Central memory CD8-positive, alpha-beta T cell (primary cell): Measurements from ENCODE around the gene DHTKD1.
"Not testable (repeated sequence)": the region's sequence is repeated elsewhere in the genome, so short reads cannot be mapped to it uniquely, and the experiment has no call there.

ENCODE experiments used
- ATAC-seq: fragments of 150-1000 bp; cut with Tn5 transposase; replicated peaks from 2 replicates; pipeline ENCODE4 v1.10.0; 2022; ENCODE audit warnings: mild to moderate bottlenecking, moderate FRiP score, moderate number of reproducible peaks; ENCODE audit not compliant: poor library complexity, severe bottlenecking; ENCODE audit errors: extremely low read depth
- DNase-seq, 2 donors: peaks; one replicate each; pipeline ENCODE4 v3.0.0; 2021; ENCODE audit warnings: low spot score in 2 of 2
- H3K27ac Mint-ChIP-seq: one replicate; pipeline ENCODE4 v1.8.0; 2022; ENCODE audit warnings: low read depth, mild to moderate bottlenecking, moderate library complexity, mixed read lengths
- H3K27me3 Mint-ChIP-seq: one replicate; pipeline ENCODE4 v1.8.0; 2022; ENCODE audit warnings: mixed read lengths
- H3K36me3 Mint-ChIP-seq: one replicate; pipeline ENCODE4 v1.8.0; 2022; ENCODE audit warnings: mild to moderate bottlenecking, moderate library complexity, mixed read lengths; ENCODE audit not compliant: insufficient read depth
- H3K4me1 Mint-ChIP-seq: one replicate; pipeline ENCODE4 v1.8.0; 2022; ENCODE audit warnings: mixed read lengths
- H3K4me3 Mint-ChIP-seq: one replicate; pipeline ENCODE4 v1.8.0; 2022; ENCODE audit warnings: mild to moderate bottlenecking, moderate library complexity, mixed read lengths
- H3K9me3 Mint-ChIP-seq: one replicate; pipeline ENCODE4 v1.8.0; 2022; ENCODE audit warnings: mixed read lengths

The DHTKD1 gene

GRCh38 chr10:12042797-12043651 is 25.7 kb upstream of the DHTKD1 start, which contains the start of gene UPF2:
TSS of gene UPF2 (minus strand) at chr10:12042809. CDS start at chr10:12035423, 7,386 bp downstream.
- Mint-ChIP-seq H3K4me1 (peaks cover 29% of the 10 kb centered on the region), H3K36me3 (peaks cover 16% of the 10 kb centered on the region), H3K27ac (peak within 1 kb of the TSS; percentile 98), H3K9me3 (no peaks in the 10 kb centered on the region), H3K27me3 (no peaks in the 10 kb centered on the region), H3K4me3 (peak within 1 kb of the TSS; percentile 99)
- ATAC-seq (peak; percentile 85), DNase-seq (peak; percentile 91 to 94)

- Mint-ChIP-seq H3K4me3 (no peak overlapping the region), H3K27me3 (no peaks in the 10 kb centered on the region), H3K9me3 (no peaks in the 10 kb centered on the region), H3K4me1 (peaks cover 18% of the 10 kb centered on the region), H3K27ac (no peak overlapping the region), H3K36me3 (peaks cover 16% of the 10 kb centered on the region)
- no peak for ATAC-seq
- DNase-seq, result no peak
Observed at GRCh38 chr10:12045596-12045995, 23.2 kb upstream of the DHTKD1 start.

- DNase-seq (no peak), ATAC-seq (no peak)
- H3K4me3 Mint-ChIP-seq, result no peak overlapping the region
- H3K27ac Mint-ChIP-seq, result no peak overlapping the region
- no peaks in the 10 kb centered on the region for H3K27me3 Mint-ChIP-seq
- H3K4me1 Mint-ChIP-seq, result peaks cover under 1% of the 10 kb centered on the region
- H3K9me3 Mint-ChIP-seq, result no peaks in the 10 kb centered on the region
- no peaks in the 10 kb centered on the region for H3K36me3 Mint-ChIP-seq
Observed at GRCh38 chr10:12048547-12048946, 20.2 kb upstream of the DHTKD1 start.

- Mint-ChIP-seq H3K4me1 (no peaks in the 10 kb centered on the region), H3K9me3 (no peaks in the 10 kb centered on the region), H3K4me3 (no peak overlapping the region), H3K27me3 (no peaks in the 10 kb centered on the region), H3K27ac (no peak overlapping the region), H3K36me3 (no peaks in the 10 kb centered on the region)
- no peak for ATAC-seq
- DNase-seq, result no peak
Observed at GRCh38 chr10:12050528-12050927, 18.2 kb upstream of the DHTKD1 start.

GRCh38 chr10:12051241-12051640 is 17.5 kb upstream of the DHTKD1 start:
- no peaks in the 10 kb centered on the region for H3K27me3 Mint-ChIP-seq
- H3K9me3 Mint-ChIP-seq, result no peaks in the 10 kb centered on the region
- ATAC-seq (no peak), DNase-seq (no peak)
- H3K4me1 Mint-ChIP-seq, result no peaks in the 10 kb centered on the region
- H3K27ac Mint-ChIP-seq, result no peak overlapping the region
- no peak overlapping the region for H3K4me3 Mint-ChIP-seq
- no peaks in the 10 kb centered on the region for H3K36me3 Mint-ChIP-seq

GRCh38 chr10:12055732-12056131 is 13.0 kb upstream of the DHTKD1 start:
- DNase-seq (no peak), ATAC-seq (no peak)
- H3K27me3 Mint-ChIP-seq, result no peaks in the 10 kb centered on the region
- H3K36me3 Mint-ChIP-seq, result no peaks in the 10 kb centered on the region
- H3K4me1 Mint-ChIP-seq, result no peaks in the 10 kb centered on the region
- no peak overlapping the region for H3K27ac Mint-ChIP-seq
- no peaks in the 10 kb centered on the region for H3K9me3 Mint-ChIP-seq
- H3K4me3 Mint-ChIP-seq, result no peak overlapping the region

- ATAC-seq (no peak), DNase-seq (no peak)
- Mint-ChIP-seq H3K27ac (no peak overlapping the region), H3K36me3 (no peaks in the 10 kb centered on the region), H3K27me3 (no peaks in the 10 kb centered on the region), H3K4me3 (no peak overlapping the region), H3K9me3 (no peaks in the 10 kb centered on the region), H3K4me1 (no peaks in the 10 kb centered on the region)
Observed at GRCh38 chr10:12056748-12057147, 12.0 kb upstream of the DHTKD1 start.

GRCh38 chr10:12061124-12061523 is 7.6 kb upstream of the DHTKD1 start:
- H3K4me3 Mint-ChIP-seq, result no peak overlapping the region
- no peak for ATAC-seq
- no peaks in the 10 kb centered on the region for H3K9me3 Mint-ChIP-seq
- DNase-seq, result no peak
- no peak overlapping the region for H3K27ac Mint-ChIP-seq
- H3K36me3 Mint-ChIP-seq, result no peaks in the 10 kb centered on the region
- H3K4me1 Mint-ChIP-seq, result no peaks in the 10 kb centered on the region
- no peaks in the 10 kb centered on the region for H3K27me3 Mint-ChIP-seq

GRCh38 chr10:12062754-12063482 is 5.8 kb upstream of the DHTKD1 start:
- H3K27me3 Mint-ChIP-seq, result no peaks in the 10 kb centered on the region
- no peaks in the 10 kb centered on the region for H3K36me3 Mint-ChIP-seq
- ATAC-seq, result no peak
- H3K27ac Mint-ChIP-seq, result no peak overlapping the region
- no peak for DNase-seq
- no peaks in the 10 kb centered on the region for H3K4me1 Mint-ChIP-seq
- no peaks in the 10 kb centered on the region for H3K9me3 Mint-ChIP-seq
- no peak overlapping the region for H3K4me3 Mint-ChIP-seq

GRCh38 chr10:12063483-12063818 is 5.3 kb upstream of the DHTKD1 start:
- Mint-ChIP-seq H3K4me1 (no peaks in the 10 kb centered on the region), H3K4me3 (no peak overlapping the region), H3K27me3 (no peaks in the 10 kb centered on the region), H3K27ac (no peak overlapping the region), H3K9me3 (no peaks in the 10 kb centered on the region), H3K36me3 (no peaks in the 10 kb centered on the region)
- ATAC-seq (no peak), DNase-seq (no peak)

GRCh38 chr10:12067336-12067735 is 1.4 kb upstream of the DHTKD1 start:
- no peak for DNase-seq
- Mint-ChIP-seq H3K27me3 (no peaks in the 10 kb centered on the region), H3K9me3 (no peaks in the 10 kb centered on the region), H3K36me3 (no peaks in the 10 kb centered on the region), H3K27ac (peak overlapping the region; percentile 35), H3K4me3 (no peak overlapping the region), H3K4me1 (peaks cover 7% of the 10 kb centered on the region)
- ATAC-seq, result no peak

- H3K27ac Mint-ChIP-seq, ATAC-seq: not testable (repeated sequence)
Observed at GRCh38 chr10:12071441-12071840, 2.7 kb downstream of the DHTKD1 start.

GRCh38 chr10:12073526-12073925 is 4.8 kb downstream of the DHTKD1 start:
- Mint-ChIP-seq H3K27ac (no peak overlapping the region), H3K36me3 (peaks cover under 1% of the 10 kb centered on the region), H3K4me1 (peaks cover 15% of the 10 kb centered on the region), H3K9me3 (no peaks in the 10 kb centered on the region), H3K4me3 (no peak overlapping the region), H3K27me3 (no peaks in the 10 kb centered on the region)
- DNase-seq, result no peak
- no peak for ATAC-seq

More at GRCh38 chr10:12071441-12071840, 2.7 kb downstream of the DHTKD1 start:
- H3K4me3 Mint-ChIP-seq, H3K27me3 Mint-ChIP-seq, H3K9me3 Mint-ChIP-seq, DNase-seq, H3K4me1 Mint-ChIP-seq, H3K36me3 Mint-ChIP-seq: not testable (repeated sequence)
